ENCODE measurements around the gene IDE. TPM values are rescaled to one million over a fixed set of nuclear protein-coding genes. Genes with fewer than 3 reads are reported as not detected.

The IDE gene
- total and polyA plus RNA-seq, 2 of the 4 experiments (the other 2 are of a cell fraction): 9.3 to 27.4 TPM

- in situ Hi-C loops (cut with MboI; ENCODE audit: low sequenced_read_pairs): no loop called here
- CTCF ChIA-PET: no interaction called here
- no TSS peak for BruUV-seq (replicated peaks)
- Histone ChIP-seq H2BK20ac (ENCODE audit: low read depth, low read length) (no peak overlapping the region), H3K23ac (ENCODE audit: low read depth, low read length) (no peak overlapping the region), H2AK5ac (ENCODE audit: low read depth, low read length) (no peak overlapping the region), H3K36me3 (ENCODE audit: control insufficient read depth, insufficient read depth, low read length) (peaks cover 39% of the 10 kb centered on the region), H3K56ac (ENCODE audit: extremely low read depth, insufficient read depth, low read length) (no peak overlapping the region), H4K5ac (ENCODE audit: low read depth, low read length) (no peak overlapping the region), H3K27ac (ENCODE audit: insufficient read depth, low read length) (no peak overlapping the region), H4K8ac (ENCODE audit: low read depth in 2 of 2, low read length in 2 of 2) (no peak overlapping the region), H4K91ac (ENCODE audit: insufficient read depth, low read depth, low read length) (no peak overlapping the region), H3K4ac (ENCODE audit: low read depth, low read length) (no peak overlapping the region), H3K9me3 (ENCODE audit: control insufficient read depth, insufficient read depth, low read length) (no peaks in the 10 kb centered on the region), H2BK120ac (ENCODE audit: low read depth, low read length) (no peak overlapping the region), H4K20me1 (ENCODE audit: insufficient read depth, low read length) (no peaks in the 10 kb centered on the region), H3K79me1 (ENCODE audit: low read depth in 1 of 2, low read length in 2 of 2) (no peaks in the 10 kb centered on the region), H3K4me3 (ENCODE audit: insufficient read depth, low read depth, low read length) (no peak overlapping the region), H2BK5ac (ENCODE audit: low read depth, low read length, poor library complexity, severe bottlenecking) (no peak overlapping the region), H2AFZ (replicated peaks; ENCODE audit: low read length, poor library complexity) (no peak overlapping the region), H3K9ac (ENCODE audit: low read depth, low read length) (no peak overlapping the region), H3K4me2 (ENCODE audit: low read depth, low read length) (no peak overlapping the region), H3K14ac (replicated peaks; ENCODE audit: low read depth, low read length) (no peak overlapping the region), H3K9me1 (ENCODE audit: insufficient read depth, low read length) (no peaks in the 10 kb centered on the region), H3K18ac (ENCODE audit: low read depth, low read length) (no peak overlapping the region), H2BK15ac (ENCODE audit: low read depth, low read length) (no peak overlapping the region), H3K27me3 (ENCODE audit: control insufficient read depth, insufficient read depth, low read length) (no peaks in the 10 kb centered on the region), H3K4me1 (ENCODE audit: control insufficient read depth, insufficient read depth, low read length) (no peaks in the 10 kb centered on the region), H2AK9ac (replicated peaks; ENCODE audit: low read depth, low read length, poor library complexity) (no peak overlapping the region)
- ATAC-seq (ENCODE audit: low read depth): no peak
- no peak for DNase-seq
- POLR2A ChIA-PET (ENCODE audit: unreplicated experiment): no interaction called here
- TF ChIP-seq MXI1 (IDR thresholded peaks at IDR 0.05; ENCODE audit: borderline replicate concordance, low read depth, low read length): no peak
- TF ChIP-seq CEBPB (IDR thresholded peaks at IDR 0.05; ENCODE audit: low read depth, low read length): no peak
- no peak for TF ChIP-seq MAZ (IDR thresholded peaks at IDR 0.05; ENCODE audit: borderline replicate concordance, low read depth, low read length)
- no peak for TF ChIP-seq BHLHE40 (IDR thresholded peaks at IDR 0.05; ENCODE audit: low read depth, low read length)
- TF ChIP-seq, protein P1, sequence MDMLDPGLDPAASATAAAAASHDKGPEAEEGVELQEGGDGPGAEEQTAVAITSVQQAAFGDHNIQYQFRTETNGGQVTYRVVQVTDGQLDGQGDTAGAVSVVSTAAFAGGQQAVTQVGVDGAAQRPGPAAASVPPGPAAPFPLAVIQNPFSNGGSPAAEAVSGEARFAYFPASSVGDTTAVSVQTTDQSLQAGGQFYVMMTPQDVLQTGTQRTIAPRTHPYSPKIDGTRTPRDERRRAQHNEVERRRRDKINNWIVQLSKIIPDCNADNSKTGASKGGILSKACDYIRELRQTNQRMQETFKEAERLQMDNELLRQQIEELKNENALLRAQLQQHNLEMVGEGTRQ (IDR thresholded peaks at IDR 0.05; ENCODE audit: low read depth, low read length): no peak
- no peak for TF ChIP-seq CHD1 (IDR thresholded peaks at IDR 0.05; ENCODE audit: low read depth, low read length)
- TF ChIP-seq RFX5 (IDR thresholded peaks at IDR 0.05; ENCODE audit: low read depth, low read length): no peak
- 50% methylated on average over 2 of the region's 5 CpGs; no CpG with 5 or more reads in 1 of the 2 experiments for WGBS, 2 experiments (ENCODE audit: extremely low coverage in 2 of 2, insufficient read length in 1 of 2)
- dilution Hi-C loops (cut with HindIII; ENCODE audit: low sequenced_read_pairs, unreplicated experiment): no loop called here
- intact Hi-C loops (cut with micrococcal nuclease): no loop called here
Observed at GRCh38 chr10:92464364-92464763, 109.5 kb downstream of the IDE start.
